Upper lobe of right lung (tissue), 1 donor: ENCODE results near the gene TLE5. TPM values are rescaled to one million over a fixed set of nuclear protein-coding genes. Genes with fewer than 3 reads are reported as not detected.
"Not testable (repeated sequence)": the region's sequence is repeated elsewhere in the genome, so short reads cannot be mapped to it uniquely, and the experiment has no call there.

Experiments
- ATAC-seq: fragments of 200-7000 bp; cut with Tn5 transposase; one replicate; pipeline ENCODE4 v1.9.1; 2020; ENCODE audit warnings: mild to moderate bottlenecking, moderate library complexity
- DNase-seq: peaks from one replicate; pipeline ENCODE4 v3.0.0-alpha.2; 2020
- H3K27ac ChIP-seq: fragments of 200-600 bp; one replicate; pipeline ENCODE4 v1.8.0; 2022
- H3K27me3 ChIP-seq: fragments of 200-600 bp; one replicate; pipeline ENCODE4 v1.8.0; 2022; ENCODE audit warnings: mild to moderate bottlenecking
- H3K36me3 ChIP-seq: fragments of 200-600 bp; one replicate; pipeline ENCODE4 v1.8.0; 2022
- H3K4me1 ChIP-seq: fragments of 200-600 bp; one replicate; pipeline ENCODE4 v1.8.0; 2022
- H3K4me3 ChIP-seq: fragments of 200-600 bp; one replicate; pipeline ENCODE4 v1.8.0; 2022; ENCODE audit warnings: mild to moderate bottlenecking
- H3K9me3 ChIP-seq: fragments of 200-600 bp; one replicate; pipeline ENCODE4 v1.8.0; 2022
- intact Hi-C: fragments of 100-400 bp; cut with DNase I; formaldehyde crosslinking; loops from one replicate; pipeline ENCODE4 v1.11.0; 2022
- total RNA-seq: library from RNA; stranded (reverse); fragmentation: NEBNext Ultra II Directional; extraction: Animal tissue kit (Norgen Biotek cat#: 25700); gene quantifications from one replicate; pipeline ENCODE4 v1.2.1, GENCODE V29; 2021
- TF ChIP-seq, protein P1 (sequence below): fragments of 200-600 bp; IDR thresholded peaks from one replicate; pipeline ENCODE4 v1.8.0; 2022; ENCODE audit warnings: antibody characterized with exemption
- donor health status: DM: no; HTN: yes; CAD: no; lungs with severe emphysema.

Gene TLE5
- total RNA-seq, 1 donor from 2014 or later: 458 TPM

DNA sequence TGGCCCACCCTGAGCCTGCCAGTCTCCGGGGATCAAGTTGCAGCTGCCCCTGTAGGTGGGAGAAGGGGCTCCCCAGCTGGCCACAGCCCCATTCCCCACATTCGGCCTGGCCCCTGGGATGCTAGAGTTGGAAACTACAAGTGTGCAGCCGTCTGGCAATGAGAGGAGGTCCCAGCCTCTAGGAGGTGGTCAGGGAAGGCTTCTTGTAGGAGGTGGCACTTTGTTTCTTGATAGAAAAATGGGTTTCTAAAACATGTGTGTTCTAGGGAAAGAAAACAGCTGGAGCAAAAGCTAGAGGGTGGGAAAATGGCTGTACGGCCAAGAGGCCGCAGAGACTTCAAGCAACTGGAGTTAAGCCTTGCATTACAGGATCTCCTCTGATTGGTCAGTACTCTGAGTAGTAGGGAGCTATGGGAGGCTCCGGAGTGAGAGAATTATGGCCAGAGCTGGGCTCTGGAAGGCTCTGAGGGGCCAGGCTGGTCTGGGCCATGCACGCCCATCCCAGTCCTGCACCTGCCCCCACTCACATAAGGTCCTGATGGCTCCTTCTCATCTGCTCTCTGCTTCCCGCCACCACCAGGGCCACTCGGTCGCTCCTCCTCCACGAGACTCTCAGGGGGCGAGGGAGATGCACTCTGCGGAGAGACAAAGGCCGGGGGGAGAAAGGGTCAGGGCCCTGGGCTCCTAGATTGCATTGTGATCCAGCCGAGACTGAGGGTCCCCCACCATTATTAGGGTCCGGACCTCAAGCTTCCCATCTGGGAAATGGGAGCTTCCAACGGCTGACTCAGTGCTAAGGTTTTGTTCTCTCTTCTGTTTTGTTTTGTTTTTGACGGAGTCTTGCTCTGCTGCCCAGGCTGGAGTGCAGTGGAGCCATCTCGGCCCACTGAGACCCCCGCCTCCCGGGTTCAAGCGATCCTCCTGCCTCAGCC, 46.9 kb downstream of the TLE5 start:
- Histone ChIP-seq H3K36me3 (peaks cover 21% of the 10 kb centered on the region), H3K4me1 (no peaks in the 10 kb centered on the region), H3K4me3 (no peak overlapping the region), H3K27ac (no peak overlapping the region), H3K27me3 (no peaks in the 10 kb centered on the region), H3K9me3 (no peaks in the 10 kb centered on the region)
- ATAC-seq: no peak
- no peak for DNase-seq
- TF ChIP-seq, protein P1, sequence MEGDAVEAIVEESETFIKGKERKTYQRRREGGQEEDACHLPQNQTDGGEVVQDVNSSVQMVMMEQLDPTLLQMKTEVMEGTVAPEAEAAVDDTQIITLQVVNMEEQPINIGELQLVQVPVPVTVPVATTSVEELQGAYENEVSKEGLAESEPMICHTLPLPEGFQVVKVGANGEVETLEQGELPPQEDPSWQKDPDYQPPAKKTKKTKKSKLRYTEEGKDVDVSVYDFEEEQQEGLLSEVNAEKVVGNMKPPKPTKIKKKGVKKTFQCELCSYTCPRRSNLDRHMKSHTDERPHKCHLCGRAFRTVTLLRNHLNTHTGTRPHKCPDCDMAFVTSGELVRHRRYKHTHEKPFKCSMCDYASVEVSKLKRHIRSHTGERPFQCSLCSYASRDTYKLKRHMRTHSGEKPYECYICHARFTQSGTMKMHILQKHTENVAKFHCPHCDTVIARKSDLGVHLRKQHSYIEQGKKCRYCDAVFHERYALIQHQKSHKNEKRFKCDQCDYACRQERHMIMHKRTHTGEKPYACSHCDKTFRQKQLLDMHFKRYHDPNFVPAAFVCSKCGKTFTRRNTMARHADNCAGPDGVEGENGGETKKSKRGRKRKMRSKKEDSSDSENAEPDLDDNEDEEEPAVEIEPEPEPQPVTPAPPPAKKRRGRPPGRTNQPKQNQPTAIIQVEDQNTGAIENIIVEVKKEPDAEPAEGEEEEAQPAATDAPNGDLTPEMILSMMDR: no peak
- intact Hi-C loops: no loop called here

DNA sequence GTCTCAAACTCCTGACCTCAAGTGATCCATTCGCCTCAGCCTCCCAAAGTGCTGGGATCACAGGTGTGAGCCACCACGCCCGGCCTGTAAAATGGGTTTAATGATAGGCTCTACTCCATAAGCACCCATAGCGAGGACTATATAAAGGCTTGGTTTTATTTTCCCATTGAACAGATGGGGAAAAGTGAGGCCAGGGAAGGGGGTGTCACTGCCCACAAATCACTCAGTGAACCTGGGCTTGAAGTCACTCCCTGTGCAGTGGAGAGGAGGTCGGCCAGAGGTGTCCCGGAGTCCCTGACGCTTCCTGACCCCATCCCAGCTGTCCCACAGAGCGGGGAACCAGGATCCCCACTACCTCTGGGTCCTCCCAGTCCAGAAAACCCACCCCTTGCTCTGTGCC, 48.2 kb downstream of the TLE5 start:
- intact Hi-C loops: no loop called here
- ATAC-seq (no peak), DNase-seq (no peak)
- no peaks in the 10 kb centered on the region for H3K27me3 ChIP-seq
- TF ChIP-seq, protein P1: no peak
- H3K36me3 ChIP-seq: peaks cover 26% of the 10 kb centered on the region
- no peaks in the 10 kb centered on the region for H3K9me3 ChIP-seq
- no peak overlapping the region for H3K4me3 ChIP-seq
- no peak overlapping the region for H3K27ac ChIP-seq
- no peaks in the 10 kb centered on the region for H3K4me1 ChIP-seq

DNA sequence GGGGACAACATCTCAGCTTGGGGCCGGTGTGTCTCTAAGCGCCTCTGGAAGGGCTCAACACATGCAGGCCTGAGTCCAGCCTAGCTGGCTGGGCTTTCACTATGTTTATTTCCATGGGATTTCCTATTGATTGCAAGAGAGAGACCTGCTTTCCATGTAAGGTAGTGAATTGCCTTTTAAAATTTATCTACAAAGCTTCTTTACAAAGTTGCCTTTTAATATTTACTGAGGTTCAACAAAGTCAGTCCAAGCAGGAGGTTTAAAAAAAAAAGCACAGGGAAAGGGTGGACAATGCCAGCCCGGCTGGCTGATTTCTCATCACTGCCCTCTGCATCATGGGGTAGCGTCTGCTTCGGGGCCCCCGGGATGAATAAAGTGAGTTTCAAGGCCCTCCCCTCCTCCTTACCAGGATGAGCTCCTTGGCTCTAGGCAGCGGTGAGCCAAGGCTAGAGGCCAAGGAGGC, 49.0 kb downstream of the TLE5 start:
- ATAC-seq (no peak), DNase-seq (no peak)
- no peaks in the 10 kb centered on the region for H3K9me3 ChIP-seq
- TF ChIP-seq, protein P1: no peak
- H3K36me3 ChIP-seq: peaks cover 28% of the 10 kb centered on the region
- no peak overlapping the region for H3K27ac ChIP-seq
- intact Hi-C loops: no loop called here
- H3K27me3 ChIP-seq: no peaks in the 10 kb centered on the region
- H3K4me3 ChIP-seq: no peak overlapping the region
- H3K4me1 ChIP-seq: no peaks in the 10 kb centered on the region

DNA sequence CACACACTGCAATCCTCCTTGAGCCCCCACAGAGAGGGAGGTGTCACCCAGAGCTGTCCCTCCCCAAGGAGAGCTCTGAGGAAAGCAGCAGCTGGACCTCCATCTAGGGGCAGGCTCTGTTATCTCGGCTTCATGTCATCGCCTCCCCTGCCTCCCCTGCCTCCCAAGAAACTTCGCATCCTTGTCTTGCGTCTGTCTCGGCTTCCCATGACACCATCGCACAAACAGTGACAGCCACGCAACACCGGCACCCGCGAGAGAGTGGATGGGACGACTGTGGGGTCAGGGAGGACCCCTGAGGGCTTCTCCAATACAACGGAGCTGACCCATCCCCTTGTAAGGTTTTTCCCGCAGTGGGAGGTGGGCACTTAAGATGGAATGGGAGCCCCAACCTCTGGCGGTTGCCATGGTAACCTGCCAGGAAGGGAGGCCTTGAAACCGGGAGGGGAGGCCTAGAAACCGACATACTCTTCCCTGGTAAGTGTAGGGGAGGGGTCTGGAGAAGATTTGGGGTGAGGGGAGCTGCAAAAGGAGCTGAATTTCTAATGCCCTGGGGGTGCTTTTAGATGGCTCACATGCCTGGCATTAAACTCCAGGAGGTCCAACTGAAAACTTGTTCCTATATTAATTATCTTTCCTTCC, 49.6 kb downstream of the TLE5 start:
- Histone ChIP-seq H3K27ac (no peak overlapping the region), H3K27me3 (no peaks in the 10 kb centered on the region), H3K36me3 (peaks cover 28% of the 10 kb centered on the region), H3K4me1 (no peaks in the 10 kb centered on the region), H3K4me3 (no peak overlapping the region), H3K9me3 (no peaks in the 10 kb centered on the region)
- DNase-seq: no peak
- TF ChIP-seq, protein P1: no peak
- intact Hi-C loops: no loop called here
- no peak for ATAC-seq

DNA sequence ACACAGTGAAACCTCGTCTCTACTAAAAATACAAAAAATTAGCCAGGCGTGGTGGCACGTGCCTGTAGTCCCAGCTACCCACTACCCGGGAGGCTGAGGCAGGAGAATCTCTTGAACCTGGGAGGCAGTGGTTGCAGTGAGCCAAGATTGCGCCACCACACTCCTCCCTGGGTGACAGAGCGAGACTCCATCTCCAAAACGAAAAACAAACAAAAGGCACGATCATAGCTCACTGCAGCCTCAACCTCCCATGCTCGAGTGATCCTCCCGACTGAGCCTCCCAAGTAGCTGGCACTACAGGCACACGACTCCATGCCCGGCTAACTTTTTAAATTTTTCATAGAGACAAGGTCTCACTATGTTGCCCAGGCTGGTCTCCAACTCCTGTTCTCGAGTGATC, 50.2 kb downstream of the TLE5 start:
- H3K27ac ChIP-seq, intact Hi-C loops, H3K4me3 ChIP-seq, H3K4me1 ChIP-seq, H3K9me3 ChIP-seq, DNase-seq, H3K27me3 ChIP-seq, ATAC-seq: not testable (repeated sequence)
- H3K36me3 ChIP-seq: peaks cover 28% of the 10 kb centered on the region

DNA sequence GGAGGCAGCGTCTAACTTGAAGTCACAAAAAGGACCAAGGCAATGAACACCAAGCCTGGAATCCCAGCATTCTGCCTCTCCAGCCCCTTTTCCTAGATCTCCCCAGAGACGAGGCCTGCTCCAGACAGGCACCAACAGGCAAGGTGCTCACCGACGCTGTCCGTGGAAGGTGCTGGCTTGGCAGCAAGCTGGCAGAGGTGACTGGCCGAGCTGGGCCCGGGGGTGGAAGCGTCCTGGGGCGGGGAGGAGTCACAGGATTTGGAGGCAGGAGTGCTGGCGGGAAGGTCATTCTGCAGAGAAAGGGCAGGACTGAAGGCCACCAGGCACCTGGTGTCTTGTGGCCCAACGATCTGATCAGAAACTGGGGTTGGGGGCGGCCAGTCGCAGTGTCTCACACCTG, 51.4 kb downstream of the TLE5 start:
- Histone ChIP-seq H3K36me3 (peaks cover 28% of the 10 kb centered on the region), H3K9me3 (no peaks in the 10 kb centered on the region), H3K4me1 (no peaks in the 10 kb centered on the region), H3K4me3 (no peak overlapping the region), H3K27ac (no peak overlapping the region), H3K27me3 (no peaks in the 10 kb centered on the region)
- TF ChIP-seq, protein P1: no peak
- ATAC-seq (no peak), DNase-seq (no peak)
- intact Hi-C loops: no loop called here
